Hematopoietic multipotent progenitor cell treated with erythropoietin and hydrocortisone succinate and interleukin-3 and kit ligand, for 6 days (in vitro differentiated cells): Measurements from ENCODE around the gene SLC5A8.

Experiments
- DNase-seq: peaks from one replicate; pipeline ENCODE4 v3.0.0-alpha.2; 2015

Gene SLC5A8

GRCh38 chr12:101209319-101210302 is at the start of gene SLC5A8:
Gene SLC5A8 (minus strand): TSS chr12:101210238. CDS start chr12:101209848, 390 bp downstream.
- no peak for DNase-seq

GRCh38 chr12:101257357-101257756 is 47.3 kb upstream of the SLC5A8 start:
- DNase-seq: no peak

- no peak for DNase-seq
Observed at GRCh38 chr12:101256266-101256665, 46.2 kb upstream of the SLC5A8 start.

GRCh38 chr12:101243616-101244015 is 33.6 kb upstream of the SLC5A8 start:
- no peak for DNase-seq

GRCh38 chr12:101243074-101243473 is 33.0 kb upstream of the SLC5A8 start:
- no peak for DNase-seq

- DNase-seq: no peak
Observed at GRCh38 chr12:101238800-101239329, 28.8 kb upstream of the SLC5A8 start.

- no peak for DNase-seq
Observed at GRCh38 chr12:101238306-101238705, 28.3 kb upstream of the SLC5A8 start.

GRCh38 chr12:101235686-101236085 is 25.6 kb upstream of the SLC5A8 start:
- no peak for DNase-seq

- no peak for DNase-seq
Observed at GRCh38 chr12:101231636-101232035, 21.6 kb upstream of the SLC5A8 start.

GRCh38 chr12:101230547-101230946 is 20.5 kb upstream of the SLC5A8 start:
- DNase-seq: no peak

GRCh38 chr12:101229841-101230241 is 19.8 kb upstream of the SLC5A8 start:
- DNase-seq: no peak

GRCh38 chr12:101221301-101221700 is 11.3 kb upstream of the SLC5A8 start:
- DNase-seq: no peak

- DNase-seq: no peak
Observed at GRCh38 chr12:101216810-101217209, 6.8 kb upstream of the SLC5A8 start.

GRCh38 chr12:101207086-101207780 is 2.8 kb downstream of the SLC5A8 start:
- no peak for DNase-seq

GRCh38 chr12:101204602-101205304 is 5.3 kb downstream of the SLC5A8 start:
- no peak for DNase-seq

- DNase-seq: no peak
Observed at GRCh38 chr12:101200824-101201223, 9.2 kb downstream of the SLC5A8 start.

- no peak for DNase-seq
Observed at GRCh38 chr12:101200145-101200544, 9.9 kb downstream of the SLC5A8 start.

GRCh38 chr12:101186291-101186690 is 23.7 kb downstream of the SLC5A8 start:
- peak; percentile 26 for DNase-seq

- no peak for DNase-seq
Observed at GRCh38 chr12:101181776-101182175, 28.3 kb downstream of the SLC5A8 start.

- no peak for DNase-seq
Observed at GRCh38 chr12:101174541-101174940, 35.5 kb downstream of the SLC5A8 start.

- DNase-seq: no peak
Observed at GRCh38 chr12:101173197-101173749, 36.8 kb downstream of the SLC5A8 start.

- peak; percentile 5 for DNase-seq
Observed at GRCh38 chr12:101172316-101172715, 37.7 kb downstream of the SLC5A8 start.

- DNase-seq: no peak
Observed at GRCh38 chr12:101168001-101168400, 42.0 kb downstream of the SLC5A8 start.
